HG02981 (cell line): ENCODE data around the gene MPC1.
A peak's percentile ranks its signal among the peaks of the same experiment; 100 is the strongest.

Experiments used
- ATAC-seq: cut with Tn5 transposase; IDR thresholded peaks from one replicate; pipeline ENCODE4 v1.9.1; 2021; ENCODE audit warnings: mild to moderate bottlenecking, moderate library complexity; ENCODE audit not compliant: unreplicated experiment

MPC1 gene

GRCh38 chr6:166382933-166383801 lies at the start of gene MPC1:
Gene MPC1 (minus strand): TSS chr6:166382940. CDS start chr6:166382876, 64 bp downstream.
- peak; percentile 87 for ATAC-seq

- ATAC-seq, result no peak
Observed at GRCh38 chr6:166430269-166430668, 47.5 kb upstream of the MPC1 start.

GRCh38 chr6:166424431-166424830 lies 41.7 kb upstream of the MPC1 start:
- no peak for ATAC-seq

- ATAC-seq, result no peak
Observed at GRCh38 chr6:166423781-166424180, 41.0 kb upstream of the MPC1 start.

- ATAC-seq, result no peak
Observed at GRCh38 chr6:166423051-166423745, 40.5 kb upstream of the MPC1 start.

GRCh38 chr6:166422201-166422940 lies 39.6 kb upstream of the MPC1 start:
- no peak for ATAC-seq

- ATAC-seq, result no peak
Observed at GRCh38 chr6:166420351-166420750, 37.6 kb upstream of the MPC1 start.

GRCh38 chr6:166419717-166420116 lies 37.0 kb upstream of the MPC1 start:
- no peak for ATAC-seq

- ATAC-seq, result peak; percentile 96
Observed at GRCh38 chr6:166419286-166419685, 36.5 kb upstream of the MPC1 start.

GRCh38 chr6:166418691-166419143 lies 36.0 kb upstream of the MPC1 start:
- ATAC-seq, result no peak

GRCh38 chr6:166417285-166417691 lies 34.5 kb upstream of the MPC1 start:
- ATAC-seq, result no peak

GRCh38 chr6:166415833-166416347 lies 33.1 kb upstream of the MPC1 start:
- ATAC-seq, result no peak

GRCh38 chr6:166415306-166415705 lies 32.6 kb upstream of the MPC1 start:
- no peak for ATAC-seq

- ATAC-seq, result no peak
Observed at GRCh38 chr6:166413491-166413951, 30.8 kb upstream of the MPC1 start.

GRCh38 chr6:166412911-166413384 lies 30.2 kb upstream of the MPC1 start:
- ATAC-seq, result no peak

- ATAC-seq, result no peak
Observed at GRCh38 chr6:166412156-166412910, 29.6 kb upstream of the MPC1 start.

- no peak for ATAC-seq
Observed at GRCh38 chr6:166411721-166412151, 29.0 kb upstream of the MPC1 start.

- ATAC-seq, result no peak
Observed at GRCh38 chr6:166411271-166411670, 28.5 kb upstream of the MPC1 start.

- ATAC-seq, result no peak
Observed at GRCh38 chr6:166410426-166410935, 27.7 kb upstream of the MPC1 start.
